ENCODE measurements around the gene TASP1. TPM values are rescaled to one million over a fixed set of nuclear protein-coding genes. Genes with fewer than 3 reads are reported as not detected.
A peak's percentile ranks its signal among the peaks of the same experiment; 100 is the strongest.

Gene TASP1
- total and polyA plus RNA-seq, 4 experiments from 2014 or later, result 15.1 to 18.2 (median 16.1) TPM

DNA sequence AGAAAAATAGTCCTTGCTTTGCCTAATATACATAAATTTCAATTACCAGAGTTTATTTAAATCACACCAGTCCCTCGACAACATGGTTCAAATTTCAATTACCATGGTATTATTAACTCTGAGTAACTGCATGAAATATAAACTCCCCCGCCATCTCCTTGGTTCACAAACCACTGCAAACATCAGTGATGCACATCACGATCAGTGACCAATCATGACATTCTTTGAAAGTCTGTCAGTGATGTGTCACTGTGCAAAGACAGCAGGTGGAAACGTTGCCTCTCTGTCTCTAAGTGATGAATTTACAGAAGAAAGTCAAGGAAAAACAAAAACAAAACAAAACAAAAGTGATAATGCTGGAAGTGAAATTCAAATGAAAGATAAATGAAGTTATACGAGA, 86.7 kb downstream of the TASP1 start:
- Histone ChIP-seq H3K4me3 (ENCODE audit: low read length in 2 of 2) (no peak overlapping the region), H3K4me1 (ENCODE audit: insufficient read depth, low read length) (no peaks in the 10 kb centered on the region), H3K9me3 (ENCODE audit: control insufficient read depth in 1 of 2, low read length in 2 of 2) (no peaks in the 10 kb centered on the region), H3K27ac (ENCODE audit: low read depth, low read length) (no peak overlapping the region), H3K36me3 (ENCODE audit: insufficient read depth, low read length) (no peaks in the 10 kb centered on the region), H3K27me3 (ENCODE audit: insufficient read depth, low read length) (no peaks in the 10 kb centered on the region)
- no peak overlapping the region for H3K4me3 Mint-ChIP-seq
- peaks cover 14 to 17% of the 10 kb centered on the region in 2 donors for H3K36me3 Mint-ChIP-seq
- CTCF ChIA-PET (ENCODE audit: partially characterized antibody), result no interaction called here
- H3K27me3 Mint-ChIP-seq, result no peaks in the 10 kb centered on the region
- DNase-seq, result no peak
- peaks cover 0 to 4% (median 3%) of the 10 kb centered on the region in 4 donors for H3K4me1 Mint-ChIP-seq
- intact Hi-C loops (cut with micrococcal nuclease), result no loop called here
- H3K9me3 Mint-ChIP-seq, result no peaks in the 10 kb centered on the region
- no peak overlapping the region for H3K27ac Mint-ChIP-seq
- POLR2A ChIA-PET (ENCODE audit: partially characterized antibody), result no interaction called here

DNA sequence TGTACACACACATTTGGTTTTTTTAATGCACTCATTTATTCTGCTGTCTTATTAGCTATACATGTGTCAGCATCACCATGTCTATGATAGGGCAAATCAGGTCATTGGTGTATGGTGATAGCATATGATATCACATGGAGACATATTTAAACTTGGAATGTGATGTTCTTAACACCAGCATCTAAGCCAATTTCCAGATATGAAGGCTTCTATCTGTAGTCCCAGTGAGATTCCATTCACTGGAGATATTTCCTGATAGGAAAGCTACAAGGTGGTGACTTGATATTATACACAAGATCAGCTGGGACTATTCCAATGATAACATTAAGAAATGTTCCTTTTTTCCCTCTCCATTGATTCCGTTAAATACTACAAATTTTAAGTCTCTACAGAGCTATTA, 89.3 kb downstream of the TASP1 start:
- no peak for DNase-seq
- CTCF ChIA-PET (ENCODE audit: partially characterized antibody), result interaction anchor here (0.7 to 6.7 kb wide), 5 partner anchors 8 to 429 kb away, joined by 3 to 53 read pairs (median 44); no protein-coding TSS in a partner anchor
- H3K4me1 ChIP-seq (ENCODE audit: insufficient read depth, low read length), result no peaks in the 10 kb centered on the region
- no peaks in the 10 kb centered on the region for H3K9me3 ChIP-seq (ENCODE audit: control insufficient read depth in 1 of 2, low read length in 2 of 2)
- H3K4me3 ChIP-seq (ENCODE audit: low read length in 2 of 2), result no peak overlapping the region
- Mint-ChIP-seq H3K27ac (no peak overlapping the region), H3K36me3 (peaks cover 4 to 9% of the 10 kb centered on the region in 2 donors), H3K27me3 (no peaks in the 10 kb centered on the region), H3K4me1 (peaks cover 0 to 4% (median 3%) of the 10 kb centered on the region in 4 donors), H3K4me3 (no peak overlapping the region), H3K9me3 (no peaks in the 10 kb centered on the region)
- H3K27ac ChIP-seq (ENCODE audit: low read depth, low read length), result no peak overlapping the region
- POLR2A ChIA-PET (ENCODE audit: partially characterized antibody), result interaction anchor here (0.6 kb wide), 1 partner anchor 69 kb away, joined by 3 read pairs; no protein-coding TSS in a partner anchor
- intact Hi-C loops (cut with micrococcal nuclease), result loop anchor here (5.0 to 10.0 kb wide), 5 partner anchors 87 to 622 kb away; partner anchors contain the start of genes ESF1 and NDUFAF5
- no peaks in the 10 kb centered on the region for H3K27me3 ChIP-seq (ENCODE audit: insufficient read depth, low read length)
- no peaks in the 10 kb centered on the region for H3K36me3 ChIP-seq (ENCODE audit: insufficient read depth, low read length)

DNA sequence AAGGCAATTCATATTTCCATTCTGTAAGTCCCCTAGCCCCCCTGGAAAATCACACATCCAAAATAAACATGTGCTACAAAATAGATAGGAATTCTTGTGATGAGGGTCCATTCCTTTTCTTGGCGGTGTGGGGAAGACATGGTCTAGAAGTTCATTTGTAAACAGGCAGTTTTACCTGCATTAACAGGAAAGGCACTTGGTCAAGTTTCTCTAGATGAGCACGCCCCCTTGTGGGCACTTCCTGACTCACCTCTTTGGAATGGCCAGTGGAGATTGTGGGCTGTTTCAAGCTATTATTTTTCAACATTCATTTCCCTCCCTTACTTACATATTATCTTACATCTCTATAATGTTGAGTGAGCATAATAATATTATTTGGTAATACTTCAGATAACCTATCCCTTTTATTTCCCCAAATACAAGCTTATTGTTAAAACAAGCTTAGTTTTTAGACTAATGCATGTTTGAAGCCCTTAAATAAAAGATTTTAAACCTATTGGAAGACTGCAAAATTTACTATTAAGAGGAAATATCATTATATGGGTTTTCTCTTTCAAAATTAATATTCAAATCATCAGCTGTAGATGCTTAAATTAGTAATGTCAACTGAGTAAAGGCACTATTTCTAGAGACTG, 92.1 kb downstream of the TASP1 start:
- peak overlapping the region in 1 of 7 donors; percentile 3 for H3K27ac Mint-ChIP-seq

DNA sequence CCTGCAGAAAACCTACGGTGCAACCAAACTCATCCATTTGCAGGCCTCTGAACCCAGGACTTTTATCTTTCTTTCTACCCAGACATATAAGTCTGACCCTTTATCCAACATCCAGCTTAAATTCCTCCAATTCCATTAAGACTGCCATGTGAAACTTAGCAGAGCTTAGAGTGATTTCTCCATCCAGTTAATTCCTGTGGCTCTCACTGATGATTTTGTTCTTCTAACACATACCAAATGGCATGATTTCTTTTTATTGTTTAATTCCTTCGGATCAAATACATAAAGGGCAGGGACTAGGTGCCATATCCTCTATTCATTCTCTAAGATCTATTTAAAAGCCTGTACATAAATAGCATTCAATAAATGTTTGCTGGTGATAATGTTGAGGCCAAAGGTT, 92.9 kb downstream of the TASP1 start:
- Mint-ChIP-seq H3K36me3 (peaks cover 0 to 12% of the 10 kb centered on the region in 2 donors), H3K4me3 (no peak overlapping the region), H3K9me3 (no peaks in the 10 kb centered on the region), H3K27me3 (no peaks in the 10 kb centered on the region), H3K27ac (no peak overlapping the region), H3K4me1 (peaks cover 0 to 2% (median 0%) of the 10 kb centered on the region in 4 donors)
- no peak for DNase-seq
- no peaks in the 10 kb centered on the region for H3K36me3 ChIP-seq (ENCODE audit: insufficient read depth, low read length)
- POLR2A ChIA-PET (ENCODE audit: partially characterized antibody), result no interaction called here
- no peak overlapping the region for H3K4me3 ChIP-seq (ENCODE audit: low read length in 2 of 2)
- CTCF ChIA-PET (ENCODE audit: partially characterized antibody), result interaction anchor here (0.7 to 6.7 kb wide), 20 partner anchors 7 to 458 kb away, joined by 3 to 53 read pairs (median 4); no protein-coding TSS in a partner anchor
- no peaks in the 10 kb centered on the region for H3K27me3 ChIP-seq (ENCODE audit: insufficient read depth, low read length)
- no peak overlapping the region for H3K27ac ChIP-seq (ENCODE audit: low read depth, low read length)
- no peaks in the 10 kb centered on the region for H3K4me1 ChIP-seq (ENCODE audit: insufficient read depth, low read length)
- intact Hi-C loops (cut with micrococcal nuclease), result loop anchor here (1.0 to 10.0 kb wide), 6 partner anchors 83 to 618 kb away; partner anchors contain the start of genes ESF1 and NDUFAF5
- H3K9me3 ChIP-seq (ENCODE audit: control insufficient read depth in 1 of 2, low read length in 2 of 2), result no peaks in the 10 kb centered on the region

More for the DNA sequence above, 92.1 kb downstream of the TASP1 start:
- intact Hi-C loops (cut with micrococcal nuclease), result loop anchor here (1.0 to 10.0 kb wide), 6 partner anchors 84 to 619 kb away; partner anchors contain the start of genes ESF1 and NDUFAF5
- CTCF ChIA-PET (ENCODE audit: partially characterized antibody), result interaction anchor here (0.6 to 6.7 kb wide), 35 partner anchors 8 to 459 kb away, joined by 3 to 53 read pairs (median 4); no protein-coding TSS in a partner anchor
- Mint-ChIP-seq H3K4me1 (peaks cover 0 to 2% (median 0%) of the 10 kb centered on the region in 4 donors), H3K36me3 (peaks cover 0 to 12% of the 10 kb centered on the region in 2 donors), H3K4me3 (no peak overlapping the region), H3K27me3 (no peaks in the 10 kb centered on the region), H3K9me3 (no peaks in the 10 kb centered on the region)
- Histone ChIP-seq H3K4me1 (ENCODE audit: insufficient read depth, low read length) (no peaks in the 10 kb centered on the region), H3K27me3 (ENCODE audit: insufficient read depth, low read length) (no peaks in the 10 kb centered on the region), H3K4me3 (ENCODE audit: low read length in 2 of 2) (no peak overlapping the region), H3K36me3 (ENCODE audit: insufficient read depth, low read length) (no peaks in the 10 kb centered on the region), H3K27ac (ENCODE audit: low read depth, low read length) (no peak overlapping the region), H3K9me3 (ENCODE audit: control insufficient read depth in 1 of 2, low read length in 2 of 2) (no peaks in the 10 kb centered on the region)
- POLR2A ChIA-PET (ENCODE audit: partially characterized antibody), result no interaction called here
- peak in 4 of 5 donors; percentile 32 to 45 (median 39) for DNase-seq

DNA sequence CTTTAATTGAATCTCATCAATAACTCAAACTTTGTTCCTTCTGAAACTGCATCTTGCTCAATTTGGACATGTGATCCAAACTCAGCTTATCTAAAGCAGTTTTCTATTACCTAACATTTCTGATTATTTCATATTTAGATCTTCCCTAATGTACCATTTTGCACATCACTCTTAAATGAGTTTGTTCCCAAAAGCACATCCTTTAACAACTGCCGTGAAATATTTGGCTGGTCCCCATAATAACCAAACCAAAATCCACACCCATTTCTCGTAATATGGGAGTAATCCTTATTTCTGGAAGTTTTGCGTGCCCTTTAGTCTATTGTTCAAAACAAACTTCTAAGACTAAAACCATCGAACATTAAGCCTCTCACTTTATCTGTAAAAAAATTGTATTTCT, 94.9 kb downstream of the TASP1 start:
- POLR2A ChIA-PET (ENCODE audit: partially characterized antibody), result no interaction called here
- Histone ChIP-seq H3K27me3 (ENCODE audit: insufficient read depth, low read length) (no peaks in the 10 kb centered on the region), H3K4me1 (ENCODE audit: insufficient read depth, low read length) (no peaks in the 10 kb centered on the region), H3K4me3 (ENCODE audit: low read length in 2 of 2) (no peak overlapping the region), H3K27ac (ENCODE audit: low read depth, low read length) (no peak overlapping the region), H3K9me3 (ENCODE audit: control insufficient read depth in 1 of 2, low read length in 2 of 2) (no peaks in the 10 kb centered on the region), H3K36me3 (ENCODE audit: insufficient read depth, low read length) (no peaks in the 10 kb centered on the region)
- no peak for DNase-seq
- no peak overlapping the region for H3K27ac Mint-ChIP-seq
- CTCF ChIA-PET (ENCODE audit: partially characterized antibody), result interaction anchor here (0.9 to 6.7 kb wide), 2 partner anchors 13 to 14 kb away, joined by 3 to 53 read pairs; no protein-coding TSS in a partner anchor
- peaks cover 0 to 2% (median 0%) of the 10 kb centered on the region in 4 donors for H3K4me1 Mint-ChIP-seq
- H3K36me3 Mint-ChIP-seq, result peaks cover 0 to 8% of the 10 kb centered on the region in 2 donors
- H3K9me3 Mint-ChIP-seq, result no peaks in the 10 kb centered on the region
- intact Hi-C loops (cut with micrococcal nuclease), result loop anchor here (10.0 kb wide), 3 partner anchors 241 to 569 kb away; partner anchors contain the start of genes ESF1 and NDUFAF5
- H3K27me3 Mint-ChIP-seq, result no peaks in the 10 kb centered on the region
- no peak overlapping the region for H3K4me3 Mint-ChIP-seq

DNA sequence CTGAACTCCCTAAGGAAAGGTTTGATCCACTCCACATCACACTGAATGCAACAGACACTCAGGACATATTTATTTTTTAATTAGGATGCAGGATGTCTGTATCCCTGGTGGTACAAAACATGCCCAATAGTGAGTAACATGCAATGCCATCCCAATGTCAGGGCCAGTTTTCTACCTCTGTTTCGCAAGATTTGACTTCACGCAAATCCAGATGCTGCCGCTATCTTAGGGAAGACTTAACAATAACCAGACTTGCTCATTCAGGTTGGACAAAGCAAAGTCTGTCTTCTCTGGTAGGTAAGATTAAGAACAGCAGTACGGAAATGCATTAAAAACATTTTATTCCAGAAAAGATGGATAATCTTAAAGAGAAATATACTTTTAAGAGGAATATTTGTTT, 103.1 kb downstream of the TASP1 start:
- peaks cover 28 to 32% of the 10 kb centered on the region in 2 donors for H3K36me3 Mint-ChIP-seq
- CTCF ChIA-PET (ENCODE audit: partially characterized antibody), result interaction anchor here (1.0 to 2.6 kb wide), 2 partner anchors 11 to 26 kb away, joined by 3 to 15 read pairs; no protein-coding TSS in a partner anchor
- no peaks in the 10 kb centered on the region for H3K27me3 Mint-ChIP-seq
- no peak overlapping the region for H3K27ac Mint-ChIP-seq
- no peaks in the 10 kb centered on the region for H3K4me1 Mint-ChIP-seq
- no peaks in the 10 kb centered on the region for H3K9me3 Mint-ChIP-seq
- POLR2A ChIA-PET (ENCODE audit: partially characterized antibody), result no interaction called here
- no peaks in the 10 kb centered on the region for H3K4me1 ChIP-seq (ENCODE audit: insufficient read depth, low read length)
- H3K4me3 Mint-ChIP-seq, result no peak overlapping the region
- no peaks in the 10 kb centered on the region for H3K36me3 ChIP-seq (ENCODE audit: insufficient read depth, low read length)
- no peaks in the 10 kb centered on the region for H3K27me3 ChIP-seq (ENCODE audit: insufficient read depth, low read length)
- DNase-seq, result no peak
- intact Hi-C loops (cut with micrococcal nuclease), result no loop called here
- no peak overlapping the region for H3K27ac ChIP-seq (ENCODE audit: low read depth, low read length)
- H3K9me3 ChIP-seq (ENCODE audit: control insufficient read depth in 1 of 2, low read length in 2 of 2), result no peaks in the 10 kb centered on the region
- H3K4me3 ChIP-seq (ENCODE audit: low read length in 2 of 2), result no peak overlapping the region

DNA sequence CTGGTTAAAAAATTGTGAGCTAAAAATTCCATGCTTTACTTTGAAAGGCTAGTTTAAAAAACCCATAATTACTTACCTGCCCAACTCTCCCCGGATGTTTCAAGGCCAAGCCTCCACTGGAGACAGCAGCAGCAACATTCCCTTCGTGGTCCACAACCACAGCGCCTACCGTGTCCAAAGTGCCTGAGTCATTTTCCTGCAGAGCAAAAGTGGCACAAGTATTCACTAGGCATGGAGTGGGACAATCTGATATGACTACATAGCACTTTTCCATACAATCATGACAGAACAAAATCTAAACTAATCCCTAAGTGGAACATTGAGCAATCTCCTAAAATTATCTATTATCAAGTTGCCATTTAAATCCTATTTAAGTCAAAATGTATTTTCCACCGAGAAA, 104.8 kb downstream of the TASP1 start:
- no peaks in the 10 kb centered on the region for H3K9me3 Mint-ChIP-seq
- DNase-seq, result no peak
- H3K4me1 Mint-ChIP-seq, result no peaks in the 10 kb centered on the region
- Histone ChIP-seq H3K36me3 (ENCODE audit: insufficient read depth, low read length) (no peaks in the 10 kb centered on the region), H3K4me3 (ENCODE audit: low read length in 2 of 2) (no peak overlapping the region), H3K9me3 (ENCODE audit: control insufficient read depth in 1 of 2, low read length in 2 of 2) (no peaks in the 10 kb centered on the region), H3K27ac (ENCODE audit: low read depth, low read length) (no peak overlapping the region), H3K27me3 (ENCODE audit: insufficient read depth, low read length) (no peaks in the 10 kb centered on the region), H3K4me1 (ENCODE audit: insufficient read depth, low read length) (no peaks in the 10 kb centered on the region)
- ChIA-PET POLR2A (ENCODE audit: partially characterized antibody) (no interaction called here), CTCF (ENCODE audit: partially characterized antibody) (interaction anchor here (1.1 to 2.6 kb wide), 2 partner anchors 13 to 14 kb away, joined by 3 to 15 read pairs; no protein-coding TSS in a partner anchor)
- H3K27me3 Mint-ChIP-seq, result no peaks in the 10 kb centered on the region
- no peak overlapping the region for H3K4me3 Mint-ChIP-seq
- intact Hi-C loops (cut with micrococcal nuclease), result no loop called here
- H3K36me3 Mint-ChIP-seq, result peaks cover 28 to 40% of the 10 kb centered on the region in 2 donors
- H3K27ac Mint-ChIP-seq, result peak overlapping the region in 1 of 7 donors; percentile 77

Measured in CD4-positive, alpha-beta memory T cell (primary cell).